Skeletal muscle tissue (tissue), 4 donors: ENCODE measurements around the gene APOH. TPM values are rescaled to one million over a fixed set of nuclear protein-coding genes. Genes with fewer than 3 reads are reported as not detected.

Source experiments
- H3K27ac ChIP-seq: one replicate; pipeline ENCODE4 v1.7.0; 2013; ENCODE audit warnings: mild to moderate bottlenecking, low read depth, low read length, inconsistent platforms
- H3K27me3 ChIP-seq, 3 donors: one replicate each; pipeline ENCODE4 v1.7.0; 2013; ENCODE audit warnings: low read length in 3 of 3; ENCODE audit not compliant: control insufficient read depth in 3 of 3, insufficient read depth in 3 of 3
- H3K36me3 ChIP-seq, 3 donors: one replicate each; pipeline ENCODE4 v1.7.0; 2013; ENCODE audit warnings: low read length in 3 of 3; ENCODE audit not compliant: control insufficient read depth in 3 of 3, insufficient read depth in 3 of 3
- H3K4me1 ChIP-seq, 3 donors: one replicate each; pipeline ENCODE4 v1.7.0; 2013; ENCODE audit warnings: low read length in 3 of 3, mild to moderate bottlenecking in 3 of 3; ENCODE audit not compliant: control insufficient read depth in 3 of 3, insufficient read depth in 3 of 3
- H3K4me3 ChIP-seq, 3 donors: one replicate each; pipeline ENCODE4 v1.7.0; 2013; ENCODE audit warnings: low read length in 3 of 3
- H3K9ac ChIP-seq, 3 donors: one replicate each; pipeline ENCODE4 v1.7.0; 2013; ENCODE audit warnings: low read length in 3 of 3, mild to moderate bottlenecking in 3 of 3, moderate library complexity in 2 of 3, low read depth in 1 of 3
- H3K9me3 ChIP-seq, 3 donors: one replicate each; pipeline ENCODE4 v1.7.0; 2013; ENCODE audit warnings: low read length in 3 of 3; ENCODE audit not compliant: control insufficient read depth in 3 of 3
- total RNA-seq: library from RNA; depleted of rRNA; stranded (reverse); fragments of >200 nt; gene quantifications from one replicate; pipeline ENCODE4 v1.2.3, GENCODE V29; 2014
- donor health status: Osteomylitis.

APOH gene
- total RNA-seq, 1 donor from 2014 or later: 2.1 TPM

DNA sequence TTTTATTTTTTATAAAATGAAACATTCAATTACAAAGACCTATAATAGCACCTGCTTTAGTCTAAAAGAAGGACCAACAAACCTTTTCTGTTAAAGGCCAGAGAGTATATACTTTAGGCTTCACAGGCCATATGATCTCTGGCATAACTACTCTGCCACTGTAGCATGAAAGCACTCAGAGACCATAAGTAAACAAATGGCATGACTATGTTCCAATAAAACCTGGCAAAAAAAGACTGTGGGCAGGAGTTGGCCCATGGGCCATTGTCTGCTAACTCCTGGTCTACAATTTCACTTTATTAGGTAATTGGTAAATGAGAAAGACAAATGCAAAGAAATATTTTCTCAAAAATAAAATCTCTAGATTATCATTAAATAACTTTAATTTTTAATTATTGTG lies 52.2 kb downstream of the APOH start:
- Histone ChIP-seq H3K4me1 (peaks cover 0 to 5% (median 2%) of the 10 kb centered on the region in 3 donors), H3K9me3 (no peaks in the 10 kb centered on the region), H3K27me3 (no peaks in the 10 kb centered on the region), H3K36me3 (peaks cover 3 to 8% (median 7%) of the 10 kb centered on the region in 3 donors), H3K4me3 (no peak overlapping the region), H3K27ac (no peak overlapping the region), H3K9ac (no peak overlapping the region)

DNA sequence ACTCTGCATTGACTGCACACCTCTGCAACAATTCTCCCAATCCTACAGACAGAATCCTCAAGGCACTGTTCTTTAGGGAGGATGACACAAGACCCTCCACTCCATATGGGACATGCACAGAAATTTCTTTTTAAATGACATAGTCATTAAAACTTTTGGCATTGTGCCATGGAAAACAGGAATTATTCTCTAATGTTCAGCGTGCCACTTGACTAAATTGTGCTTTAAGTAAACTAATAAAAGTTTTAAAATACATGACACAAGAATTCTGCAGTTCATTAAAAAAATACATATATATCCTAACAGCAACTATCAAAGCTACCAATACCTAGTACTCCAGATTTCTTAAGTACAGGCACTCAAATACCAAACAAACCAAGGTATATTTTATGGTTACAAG lies 53.3 kb downstream of the APOH start:
- Histone ChIP-seq H3K27ac (no peak overlapping the region), H3K4me1 (peaks cover 0 to 8% (median 3%) of the 10 kb centered on the region in 3 donors), H3K9me3 (no peaks in the 10 kb centered on the region), H3K36me3 (peaks cover 0 to 3% (median 0%) of the 10 kb centered on the region in 3 donors), H3K27me3 (no peaks in the 10 kb centered on the region), H3K9ac (no peak overlapping the region), H3K4me3 (no peak overlapping the region)

DNA sequence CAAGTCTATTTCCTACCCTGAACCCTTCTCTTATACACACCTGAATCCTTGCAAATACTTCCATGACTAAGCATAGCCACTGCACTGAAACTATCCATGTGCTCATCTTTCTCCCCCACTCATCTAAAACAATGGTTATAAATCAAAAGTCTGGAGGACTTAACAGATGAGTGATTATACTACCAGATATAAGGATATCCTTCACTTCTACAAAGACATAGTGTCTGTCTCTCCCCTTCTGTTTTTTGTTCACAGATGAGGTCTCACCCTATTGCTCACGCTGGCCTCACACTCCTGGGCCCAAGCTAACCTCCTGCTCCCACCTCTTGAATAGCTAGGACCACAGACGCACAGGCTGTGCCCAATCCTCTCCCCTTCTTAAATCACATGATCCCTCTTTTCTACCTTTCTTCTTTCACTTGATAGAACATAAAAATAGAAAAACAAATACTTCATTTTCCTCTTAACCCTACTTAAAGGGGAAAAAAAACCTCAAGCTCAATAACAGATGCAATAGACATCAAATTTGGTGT lies 56.5 kb downstream of the APOH start:
- Histone ChIP-seq H3K9me3 (no peaks in the 10 kb centered on the region), H3K9ac (no peak overlapping the region), H3K4me1 (peaks cover 0 to 8% (median 3%) of the 10 kb centered on the region in 3 donors), H3K27ac (no peak overlapping the region), H3K36me3 (peaks cover 0 to 3% (median 0%) of the 10 kb centered on the region in 3 donors), H3K4me3 (no peak overlapping the region), H3K27me3 (no peaks in the 10 kb centered on the region)

DNA sequence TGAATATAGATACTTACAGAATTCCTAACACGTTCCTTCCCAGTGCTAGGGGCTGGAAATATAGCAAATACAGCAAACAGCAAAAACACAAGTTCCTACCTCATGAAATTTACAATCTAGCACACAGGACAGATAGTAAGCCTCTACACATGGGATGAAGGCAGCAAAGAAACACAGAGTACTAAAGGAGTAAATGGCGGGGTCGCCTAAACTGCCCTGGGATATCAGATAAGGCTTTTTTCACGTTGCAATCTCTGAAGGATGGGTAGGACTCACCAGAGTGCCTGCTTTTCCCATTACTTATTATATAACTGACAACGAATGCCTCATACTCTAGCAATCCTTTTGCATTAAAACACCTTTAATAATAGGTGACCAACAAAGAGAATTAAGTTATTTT lies 57.1 kb downstream of the APOH start:
- no peak overlapping the region for H3K27ac ChIP-seq
- H3K36me3 ChIP-seq: peaks cover 0 to 3% (median 1%) of the 10 kb centered on the region in 3 donors
- H3K9ac ChIP-seq: peak overlapping the region in 1 of 3 donors; percentile 33
- H3K4me3 ChIP-seq: no peak overlapping the region
- peaks cover 0 to 8% (median 3%) of the 10 kb centered on the region in 3 donors for H3K4me1 ChIP-seq
- H3K27me3 ChIP-seq: no peaks in the 10 kb centered on the region
- H3K9me3 ChIP-seq: no peaks in the 10 kb centered on the region

DNA sequence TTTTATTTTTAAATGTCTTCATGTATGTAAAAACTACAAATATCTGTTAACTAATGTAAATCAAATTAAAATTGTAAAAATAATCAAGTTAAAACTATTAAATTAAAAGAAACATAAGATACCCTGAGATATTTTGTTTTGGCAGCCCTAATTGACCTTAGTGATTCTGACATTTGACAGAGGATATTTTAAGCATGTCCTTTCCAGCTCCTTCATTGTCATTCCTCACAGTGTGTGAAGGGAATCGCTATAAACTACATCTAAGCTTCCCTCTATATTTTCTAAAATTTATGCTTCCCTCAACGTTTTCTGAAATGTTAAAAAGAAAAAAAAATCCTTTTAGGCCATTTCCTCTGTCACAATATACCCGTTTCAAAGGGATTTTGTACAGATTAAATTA lies 57.5 kb downstream of the APOH start:
- H3K9me3 ChIP-seq: no peaks in the 10 kb centered on the region
- H3K27me3 ChIP-seq: no peaks in the 10 kb centered on the region
- H3K4me1 ChIP-seq: peaks cover 0 to 8% (median 3%) of the 10 kb centered on the region in 3 donors
- peak overlapping the region in 1 of 3 donors; percentile 33 for H3K9ac ChIP-seq
- peaks cover 0 to 4% (median 3%) of the 10 kb centered on the region in 3 donors for H3K36me3 ChIP-seq
- no peak overlapping the region for H3K4me3 ChIP-seq
- no peak overlapping the region for H3K27ac ChIP-seq

DNA sequence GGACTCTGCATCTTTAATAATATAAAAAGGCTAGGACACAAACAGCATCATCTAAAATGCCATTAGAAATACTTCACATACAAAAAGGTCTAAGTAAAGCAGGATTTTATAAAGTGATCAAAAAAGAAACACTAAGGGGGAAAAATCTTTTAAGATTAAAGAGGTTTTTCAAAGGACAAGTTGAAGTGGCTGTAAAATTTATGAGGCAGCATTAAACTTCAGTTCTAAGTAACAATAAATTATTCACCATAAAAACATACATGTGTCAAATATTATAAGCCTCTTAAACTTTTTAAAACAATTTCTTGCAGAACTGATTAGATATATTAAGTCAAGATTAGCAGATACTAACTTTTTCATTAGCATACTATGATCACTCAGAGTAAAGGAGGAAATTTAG lies 58.0 kb downstream of the APOH start:
- Histone ChIP-seq H3K36me3 (peaks cover 0 to 4% (median 3%) of the 10 kb centered on the region in 3 donors), H3K4me3 (no peak overlapping the region), H3K9me3 (no peaks in the 10 kb centered on the region), H3K27me3 (no peaks in the 10 kb centered on the region), H3K27ac (no peak overlapping the region), H3K9ac (no peak overlapping the region), H3K4me1 (peaks cover 0 to 8% (median 3%) of the 10 kb centered on the region in 3 donors)

DNA sequence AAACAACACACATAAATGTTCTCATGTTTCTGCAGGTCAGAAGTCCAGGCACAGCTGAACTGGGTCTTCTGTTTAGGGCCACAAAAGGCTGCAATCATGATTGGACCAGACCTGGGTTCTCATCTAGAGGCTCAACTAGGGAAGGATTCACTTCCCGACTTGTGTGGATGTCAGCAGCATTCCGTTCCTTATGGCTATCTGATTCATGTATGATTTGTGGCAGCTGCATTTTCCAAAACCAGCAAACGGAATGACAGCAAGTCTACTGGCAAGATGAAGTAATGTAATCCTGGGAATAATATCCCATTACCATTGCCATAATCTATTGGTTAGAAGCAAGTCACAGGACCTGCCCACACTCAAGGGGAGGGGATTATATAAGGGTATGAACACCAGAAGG lies 59.4 kb downstream of the APOH start:
- Histone ChIP-seq H3K27ac (no peak overlapping the region), H3K9ac (no peak overlapping the region), H3K4me3 (no peak overlapping the region), H3K9me3 (no peaks in the 10 kb centered on the region), H3K27me3 (no peaks in the 10 kb centered on the region), H3K4me1 (peaks cover 0 to 8% (median 3%) of the 10 kb centered on the region in 3 donors), H3K36me3 (peaks cover 0 to 4% (median 0%) of the 10 kb centered on the region in 3 donors)

DNA sequence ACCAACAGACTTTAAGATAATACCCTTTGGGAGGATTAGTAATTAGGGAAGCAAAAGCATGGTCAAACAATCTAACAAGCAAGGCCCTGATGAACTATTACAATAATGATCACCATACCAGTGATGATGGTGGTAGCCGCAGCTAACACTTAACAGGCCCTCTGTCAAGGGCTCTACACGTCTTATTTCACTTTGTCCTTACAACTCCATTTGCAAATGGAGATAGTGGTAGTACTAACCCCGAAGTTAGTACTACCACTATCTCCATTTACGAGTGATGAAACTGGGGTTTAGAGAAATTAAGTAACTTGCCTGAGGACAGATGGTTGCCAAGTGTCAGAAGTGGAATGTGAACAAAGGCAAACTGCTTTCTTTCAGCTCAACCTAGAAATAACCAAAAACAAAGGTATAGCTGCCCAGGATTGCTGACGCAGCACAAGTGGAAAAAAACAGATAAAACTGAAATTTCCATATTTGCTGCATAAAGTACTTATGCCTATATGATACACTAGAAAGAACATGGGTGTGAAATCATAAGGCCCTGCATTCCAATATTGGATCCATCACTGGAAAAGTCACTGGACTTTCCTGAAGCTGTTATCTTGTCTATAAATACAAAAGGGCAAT lies 61.9 kb downstream of the APOH start:
- Histone ChIP-seq H3K4me3 (no peak overlapping the region), H3K27ac (no peak overlapping the region), H3K27me3 (no peaks in the 10 kb centered on the region), H3K36me3 (peaks cover 0 to 4% (median 0%) of the 10 kb centered on the region in 3 donors), H3K4me1 (peaks cover 0 to 6% (median 3%) of the 10 kb centered on the region in 3 donors), H3K9me3 (no peaks in the 10 kb centered on the region), H3K9ac (no peak overlapping the region)

DNA sequence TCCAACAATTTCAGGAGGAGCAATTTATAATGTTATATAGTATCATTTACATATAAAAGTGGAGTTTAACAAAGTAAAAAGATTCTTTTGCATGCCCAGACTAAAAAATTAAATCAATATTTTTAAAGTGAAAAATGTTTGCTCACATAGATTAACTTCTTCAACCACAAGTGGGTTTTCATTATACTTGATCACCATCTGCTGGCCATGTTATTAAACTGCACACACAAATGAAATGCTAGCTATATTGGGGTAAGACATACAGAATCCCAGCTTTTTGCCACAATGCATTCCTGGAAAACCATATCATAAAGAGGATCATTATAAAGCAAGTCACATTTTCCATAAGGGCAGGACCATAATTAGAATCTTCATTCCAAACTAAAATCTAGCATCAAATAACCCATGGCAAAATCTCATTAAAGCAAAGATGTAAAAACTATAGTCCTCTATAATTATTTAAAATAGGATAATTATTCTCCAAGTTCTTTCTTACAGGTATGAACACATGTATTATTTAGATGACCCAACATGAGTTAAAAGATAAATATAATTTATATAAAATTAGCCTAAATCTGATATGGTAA lies 63.6 kb downstream of the APOH start:
- Histone ChIP-seq H3K9me3 (no peaks in the 10 kb centered on the region), H3K4me1 (no peaks in the 10 kb centered on the region), H3K4me3 (no peak overlapping the region), H3K27ac (no peak overlapping the region), H3K36me3 (peaks cover 0 to 4% (median 0%) of the 10 kb centered on the region in 3 donors), H3K27me3 (no peaks in the 10 kb centered on the region), H3K9ac (no peak overlapping the region)
